ENCODE results near the gene PTTG1.

PTTG1 gene

GRCh38 chr5:160473681-160474080 lies 52.0 kb downstream of the PTTG1 start:
- DNase-seq (ENCODE audit: low spot score), result no peak

GRCh38 chr5:160474084-160474483 lies 52.4 kb downstream of the PTTG1 start:
- DNase-seq (ENCODE audit: low spot score), result no peak

GRCh38 chr5:160475864-160476438 lies 54.3 kb downstream of the PTTG1 start:
- peak; percentile 25 for DNase-seq (ENCODE audit: low spot score)

- DNase-seq (ENCODE audit: low spot score), result no peak
Measured at GRCh38 chr5:160477266-160477970, 55.8 kb downstream of the PTTG1 start.

GRCh38 chr5:160478163-160478562 lies 56.5 kb downstream of the PTTG1 start:
- DNase-seq (ENCODE audit: low spot score), result no peak
